ENCODE measurements around the gene MYCBP2.
"Not testable (repeated sequence)": the region's sequence is repeated elsewhere in the genome, so short reads cannot be mapped to it uniquely, and the experiment has no call there.

MYCBP2 gene

GRCh38 chr13:77245224-77245623 is 81.7 kb downstream of the MYCBP2 start:
- not testable (repeated sequence) for H3K27me3 ChIP-seq (ENCODE audit: insufficient read depth, low read length); H3K4me3 ChIP-seq (ENCODE audit: low read length); H3K9ac ChIP-seq (ENCODE audit: low read depth, low read length); H3K9me3 ChIP-seq (ENCODE audit: insufficient read depth, low read depth, low read length); H3K27ac ChIP-seq (ENCODE audit: low read depth, low read length); H3K4me1 ChIP-seq (ENCODE audit: insufficient read depth, low read length)
- H3K36me3 ChIP-seq (ENCODE audit: insufficient read depth, low read length), result peaks cover 15% of the 10 kb centered on the region
- WGBS, result 100% methylated on average over 2 of the region's 2 CpGs

DNA sequence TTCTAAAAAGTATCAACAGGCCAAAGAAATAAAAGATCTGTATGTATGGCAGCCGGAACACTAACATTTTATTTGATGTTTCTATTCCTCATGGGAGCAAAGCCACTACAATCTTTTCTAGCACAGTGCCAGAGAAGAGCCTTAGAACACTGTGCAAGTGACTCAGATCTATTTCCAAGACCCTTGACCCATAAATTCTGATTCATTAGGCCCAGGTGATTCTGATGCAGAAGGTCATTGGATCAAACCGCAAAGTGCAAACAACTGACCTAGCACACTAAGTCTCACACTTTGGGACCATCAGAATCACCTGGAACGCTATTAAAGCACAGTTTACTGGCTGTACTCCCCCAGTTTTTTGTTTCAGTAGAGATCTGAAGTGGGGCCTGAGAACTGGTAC is 87.6 kb downstream of the MYCBP2 start:
- Histone ChIP-seq H3K9ac (ENCODE audit: low read depth, low read length) (no peak overlapping the region), H3K36me3 (ENCODE audit: insufficient read depth, low read length) (peaks cover 19% of the 10 kb centered on the region)
- 98% methylated on average over 3 of the region's 3 CpGs for WGBS

DNA sequence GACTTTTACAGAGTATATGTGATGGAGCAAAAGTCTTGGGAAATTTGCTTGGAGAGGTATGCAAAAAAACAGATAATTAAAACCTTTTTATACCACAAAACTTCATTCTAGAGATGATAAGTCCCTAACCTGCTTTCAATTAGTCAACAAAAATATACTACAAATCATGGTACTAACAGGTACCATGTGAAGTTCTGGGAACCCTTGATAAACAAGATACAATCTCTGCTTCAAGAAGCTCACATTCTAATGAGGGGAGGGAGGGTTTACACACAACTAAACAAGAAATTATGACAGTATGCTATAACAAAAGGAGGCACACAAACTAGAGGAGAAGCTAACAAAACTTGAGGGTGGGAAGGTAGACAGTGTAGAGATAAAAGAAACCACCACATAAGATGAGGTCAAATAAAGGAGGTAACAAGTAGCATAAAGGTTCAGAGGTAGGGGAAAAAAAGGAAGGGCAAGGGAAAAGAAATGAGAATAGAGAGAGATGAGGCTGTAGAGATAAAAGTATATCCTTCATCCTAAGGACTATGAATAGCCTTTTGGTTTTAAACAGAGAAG is 91.4 kb downstream of the MYCBP2 start:
- H3K4me1 ChIP-seq (ENCODE audit: insufficient read depth, low read length), result no peaks in the 10 kb centered on the region
- H3K4me3 ChIP-seq (ENCODE audit: low read length), result no peak overlapping the region
- no peak overlapping the region for H3K9ac ChIP-seq (ENCODE audit: low read depth, low read length)
- no peak overlapping the region for H3K27ac ChIP-seq (ENCODE audit: low read depth, low read length)
- H3K36me3 ChIP-seq (ENCODE audit: insufficient read depth, low read length), result peaks cover 4% of the 10 kb centered on the region; the same call in 1 of the 2 replicates
- H3K27me3 ChIP-seq (ENCODE audit: insufficient read depth, low read length), result no peaks in the 10 kb centered on the region
- H3K9me3 ChIP-seq (ENCODE audit: insufficient read depth, low read depth, low read length), result no peaks in the 10 kb centered on the region

More for the DNA sequence above, 87.6 kb downstream of the MYCBP2 start:
- H3K27me3 ChIP-seq (ENCODE audit: insufficient read depth, low read length), result no peaks in the 10 kb centered on the region
- H3K4me3 ChIP-seq (ENCODE audit: low read length), result no peak overlapping the region
- no peaks in the 10 kb centered on the region for H3K4me1 ChIP-seq (ENCODE audit: insufficient read depth, low read length)
- H3K27ac ChIP-seq (ENCODE audit: low read depth, low read length), result no peak overlapping the region
- H3K9me3 ChIP-seq (ENCODE audit: insufficient read depth, low read depth, low read length), result no peaks in the 10 kb centered on the region

GRCh38 chr13:77233159-77233558 is 93.7 kb downstream of the MYCBP2 start:
- Histone ChIP-seq H3K9me3 (ENCODE audit: insufficient read depth, low read depth, low read length) (no peaks in the 10 kb centered on the region), H3K9ac (ENCODE audit: low read depth, low read length) (no peak overlapping the region), H3K27ac (ENCODE audit: low read depth, low read length) (no peak overlapping the region), H3K4me3 (ENCODE audit: low read length) (no peak overlapping the region), H3K4me1 (ENCODE audit: insufficient read depth, low read length) (no peaks in the 10 kb centered on the region), H3K27me3 (ENCODE audit: insufficient read depth, low read length) (no peaks in the 10 kb centered on the region), H3K36me3 (ENCODE audit: insufficient read depth, low read length) (peaks cover 4% of the 10 kb centered on the region; the same call in 1 of the 2 replicates)
- 95% methylated on average over 3 of the region's 4 CpGs for WGBS

DNA sequence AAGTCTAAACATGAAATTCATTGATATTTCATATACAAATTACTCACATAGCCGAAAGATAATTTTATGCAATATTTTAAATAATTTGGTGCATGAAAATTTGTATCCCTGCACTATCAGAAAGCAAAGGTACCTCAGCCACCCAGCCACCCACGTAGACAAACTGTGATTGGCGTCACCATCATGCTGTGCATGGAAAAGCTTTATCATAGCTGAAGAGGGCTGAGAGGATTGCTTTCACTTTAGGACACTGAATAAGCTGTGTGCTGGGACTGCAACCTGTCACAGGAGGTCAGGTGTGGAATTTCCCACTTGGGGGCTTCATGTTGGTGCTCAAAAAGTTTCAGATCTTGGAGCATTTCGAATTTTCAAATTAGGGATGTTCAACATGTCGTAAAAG is 96.3 kb downstream of the MYCBP2 start:
- H3K36me3 ChIP-seq (ENCODE audit: insufficient read depth, low read length), result no peaks in the 10 kb centered on the region
- no peak overlapping the region for H3K27ac ChIP-seq (ENCODE audit: low read depth, low read length)
- WGBS, result 90% methylated on average over 4 of the region's 5 CpGs
- H3K4me1 ChIP-seq (ENCODE audit: insufficient read depth, low read length), result no peaks in the 10 kb centered on the region
- H3K9ac ChIP-seq (ENCODE audit: low read depth, low read length), result no peak overlapping the region
- H3K9me3 ChIP-seq (ENCODE audit: insufficient read depth, low read depth, low read length), result no peaks in the 10 kb centered on the region
- no peak overlapping the region for H3K4me3 ChIP-seq (ENCODE audit: low read length)
- H3K27me3 ChIP-seq (ENCODE audit: insufficient read depth, low read length), result no peaks in the 10 kb centered on the region

DNA sequence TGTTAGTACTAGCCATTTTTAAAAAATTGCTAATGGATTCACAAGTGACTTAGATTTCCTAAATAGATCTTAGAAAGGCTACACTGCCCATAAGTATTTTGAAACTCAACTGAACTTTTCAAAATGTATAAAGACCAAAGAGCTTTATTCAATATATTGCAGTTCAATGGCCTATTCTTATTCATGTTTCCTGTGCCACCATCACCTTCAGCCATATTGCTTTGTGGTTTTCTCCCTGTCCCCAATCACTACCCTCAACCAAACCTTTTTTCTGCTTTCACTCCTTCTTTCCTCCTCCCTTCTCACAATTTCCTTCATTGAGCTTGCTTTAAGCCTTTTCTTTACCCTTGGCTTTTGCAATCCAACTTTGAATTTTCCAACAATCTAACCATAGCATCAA is 100.9 kb downstream of the MYCBP2 start:
- Histone ChIP-seq H3K36me3 (ENCODE audit: insufficient read depth, low read length) (peaks cover 10% of the 10 kb centered on the region), H3K4me3 (ENCODE audit: low read length) (no peak overlapping the region), H3K27me3 (ENCODE audit: insufficient read depth, low read length) (no peaks in the 10 kb centered on the region), H3K9me3 (ENCODE audit: insufficient read depth, low read depth, low read length) (no peaks in the 10 kb centered on the region), H3K27ac (ENCODE audit: low read depth, low read length) (no peak overlapping the region), H3K4me1 (ENCODE audit: insufficient read depth, low read length) (no peaks in the 10 kb centered on the region), H3K9ac (ENCODE audit: low read depth, low read length) (no peak overlapping the region)

DNA sequence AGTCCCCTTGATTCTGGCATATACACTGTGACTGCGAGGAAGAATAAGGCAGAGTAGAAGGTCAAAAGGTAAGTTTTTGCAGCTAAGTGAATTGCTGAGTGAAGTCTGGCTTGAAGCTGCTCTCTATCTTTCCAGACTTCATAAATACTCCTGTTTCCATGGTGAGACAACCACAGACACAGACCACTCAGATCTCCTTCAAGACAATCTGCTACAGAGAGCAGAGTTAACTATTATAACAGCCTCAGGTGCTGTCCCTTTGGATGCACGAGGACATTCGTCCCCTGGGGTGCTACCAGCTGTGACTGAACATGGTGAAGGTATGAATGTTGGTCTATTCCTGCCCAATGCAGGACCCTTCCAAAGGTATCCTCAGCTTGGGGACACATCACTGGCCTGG is 104.0 kb downstream of the MYCBP2 start:
- no peak overlapping the region for H3K4me3 ChIP-seq (ENCODE audit: low read length)
- no peak overlapping the region for H3K9ac ChIP-seq (ENCODE audit: low read depth, low read length)
- no peak overlapping the region for H3K27ac ChIP-seq (ENCODE audit: low read depth, low read length)
- peaks cover 14% of the 10 kb centered on the region for H3K36me3 ChIP-seq (ENCODE audit: insufficient read depth, low read length)
- peaks cover 2% of the 10 kb centered on the region; the same call in 1 of the 2 replicates for H3K4me1 ChIP-seq (ENCODE audit: insufficient read depth, low read length)
- H3K9me3 ChIP-seq (ENCODE audit: insufficient read depth, low read depth, low read length), result no peaks in the 10 kb centered on the region
- H3K27me3 ChIP-seq (ENCODE audit: insufficient read depth, low read length), result no peaks in the 10 kb centered on the region
- 97% methylated on average over 3 of the region's 3 CpGs for WGBS

GRCh38 chr13:77222000-77222690 is 104.7 kb downstream of the MYCBP2 start:
- peaks cover 14% of the 10 kb centered on the region for H3K36me3 ChIP-seq (ENCODE audit: insufficient read depth, low read length)
- no peaks in the 10 kb centered on the region for H3K27me3 ChIP-seq (ENCODE audit: insufficient read depth, low read length)
- WGBS, result 96% methylated on average over 3 of the region's 3 CpGs

GRCh38 chr13:77219401-77219800 is 107.5 kb downstream of the MYCBP2 start:
- Histone ChIP-seq H3K9ac (ENCODE audit: low read depth, low read length) (no peak overlapping the region), H3K27me3 (ENCODE audit: insufficient read depth, low read length) (no peaks in the 10 kb centered on the region), H3K27ac (ENCODE audit: low read depth, low read length) (no peak overlapping the region), H3K4me3 (ENCODE audit: low read length) (no peak overlapping the region), H3K4me1 (ENCODE audit: insufficient read depth, low read length) (peaks cover 2% of the 10 kb centered on the region; the same call in 1 of the 2 replicates), H3K9me3 (ENCODE audit: insufficient read depth, low read depth, low read length) (no peaks in the 10 kb centered on the region), H3K36me3 (ENCODE audit: insufficient read depth, low read length) (peaks cover 28% of the 10 kb centered on the region)
- WGBS, result 89% methylated on average over 2 of the region's 2 CpGs

More at GRCh38 chr13:77222000-77222690, 104.7 kb downstream of the MYCBP2 start:
- Histone ChIP-seq H3K27ac (ENCODE audit: low read depth, low read length) (no peak overlapping the region), H3K4me1 (ENCODE audit: insufficient read depth, low read length) (peaks cover 2% of the 10 kb centered on the region; the same call in 1 of the 2 replicates), H3K9me3 (ENCODE audit: insufficient read depth, low read depth, low read length) (no peaks in the 10 kb centered on the region), H3K4me3 (ENCODE audit: low read length) (no peak overlapping the region), H3K9ac (ENCODE audit: low read depth, low read length) (no peak overlapping the region)

- peaks cover 36% of the 10 kb centered on the region for H3K36me3 ChIP-seq (ENCODE audit: insufficient read depth, low read length)
- 89% methylated on average over 4 of the region's 4 CpGs for WGBS
- H3K27me3 ChIP-seq (ENCODE audit: insufficient read depth, low read length), result no peaks in the 10 kb centered on the region
- H3K4me1 ChIP-seq (ENCODE audit: insufficient read depth, low read length), result peaks cover 2% of the 10 kb centered on the region; the same call in 1 of the 2 replicates
- no peaks in the 10 kb centered on the region for H3K9me3 ChIP-seq (ENCODE audit: insufficient read depth, low read depth, low read length)
- H3K9ac ChIP-seq (ENCODE audit: low read depth, low read length), result no peak overlapping the region
- H3K27ac ChIP-seq (ENCODE audit: low read depth, low read length), result no peak overlapping the region
- no peak overlapping the region for H3K4me3 ChIP-seq (ENCODE audit: low read length)
These were observed 108.6 kb downstream of the MYCBP2 start for GRCh38 chr13:77218274-77218673.

GRCh38 chr13:77215543-77215942 is 111.4 kb downstream of the MYCBP2 start:
- WGBS, result 91% methylated on average over 2 of the region's 2 CpGs
- Histone ChIP-seq H3K36me3 (ENCODE audit: insufficient read depth, low read length) (peaks cover 46% of the 10 kb centered on the region), H3K27me3 (ENCODE audit: insufficient read depth, low read length) (no peaks in the 10 kb centered on the region), H3K27ac (ENCODE audit: low read depth, low read length) (no peak overlapping the region), H3K4me3 (ENCODE audit: low read length) (no peak overlapping the region), H3K9ac (ENCODE audit: low read depth, low read length) (no peak overlapping the region), H3K4me1 (ENCODE audit: insufficient read depth, low read length) (peaks cover 2% of the 10 kb centered on the region; the same call in 1 of the 2 replicates), H3K9me3 (ENCODE audit: insufficient read depth, low read depth, low read length) (no peaks in the 10 kb centered on the region)

Measured in HUES64 (cell line).